ENCODE measurements around the gene WDR38. TPM values are rescaled to one million over a fixed set of nuclear protein-coding genes. Genes with fewer than 3 reads are reported as not detected.

WDR38 gene
- total and polyA plus RNA-seq, 2 of the 4 experiments (the other 2 are of a cell fraction): not detected

DNA sequence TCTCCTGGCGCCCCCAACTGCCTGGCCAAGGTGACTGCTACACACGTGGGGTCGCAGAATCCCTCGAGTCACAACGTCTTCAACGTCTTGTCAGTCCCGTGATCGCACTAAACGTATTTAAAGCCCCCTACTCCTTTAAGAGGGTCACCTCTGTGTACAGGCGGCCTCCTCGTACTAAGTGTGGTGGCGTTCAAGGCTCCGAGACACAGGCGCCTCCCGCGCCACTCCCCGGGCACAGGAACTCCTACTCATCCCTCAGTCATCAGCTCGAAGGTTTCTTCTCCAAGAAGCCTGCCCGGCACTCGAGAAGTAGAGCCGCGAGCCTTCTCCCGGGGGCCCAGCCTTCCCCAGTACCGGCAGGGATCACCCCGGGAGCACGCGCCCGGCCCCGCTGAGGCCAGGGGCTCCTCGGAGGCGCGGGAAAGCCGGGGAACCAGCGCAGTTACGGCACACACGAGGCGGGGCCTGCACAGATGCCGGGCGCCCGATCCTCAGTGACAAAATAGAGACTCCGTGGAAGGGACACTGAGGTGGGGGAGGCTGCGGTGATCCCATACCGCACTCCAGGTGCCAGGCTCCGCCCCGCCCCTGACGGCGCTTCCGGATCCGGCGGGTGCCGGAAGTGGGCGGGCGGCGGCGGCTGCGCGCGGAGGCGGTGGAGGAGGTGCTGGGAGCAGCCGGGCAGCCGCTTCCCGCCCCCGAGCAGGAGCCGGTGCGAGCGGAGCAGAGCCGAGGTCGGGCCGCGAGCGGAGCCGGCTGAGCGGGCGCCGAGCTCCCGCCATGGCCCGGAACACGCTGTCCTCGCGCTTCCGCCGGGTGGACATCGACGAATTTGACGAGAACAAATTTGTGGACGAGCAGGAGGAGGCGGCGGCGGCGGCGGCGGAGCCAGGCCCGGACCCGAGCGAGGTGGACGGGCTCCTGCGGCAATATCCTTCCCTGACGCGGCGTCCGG lies 15.5 kb downstream of the WDR38 start:
- Histone ChIP-seq H3K27ac (ENCODE audit: insufficient read depth, low read length) (peak overlapping the region; percentile 94), H2AK5ac (ENCODE audit: low read depth, low read length) (peak overlapping the region; percentile 93), H2AFZ (replicated peaks; ENCODE audit: low read length, poor library complexity) (peak overlapping the region; percentile 93), H4K20me1 (ENCODE audit: insufficient read depth, low read length) (peaks cover 38% of the 10 kb centered on the region), H2BK120ac (ENCODE audit: low read depth, low read length) (peak overlapping the region; percentile 61; the same call in 1 of the 2 replicates), H3K79me1 (ENCODE audit: low read depth in 1 of 2, low read length in 2 of 2) (peaks cover 6 to 58% of the 10 kb centered on the region in 2 experiments; a peak in 3 of 4 replicates), H4K8ac (ENCODE audit: low read depth in 2 of 2, low read length in 2 of 2) (peak overlapping the region; percentile 90), H3K4me1 (ENCODE audit: control insufficient read depth, insufficient read depth, low read length) (peaks cover 22% of the 10 kb centered on the region), H2BK5ac (ENCODE audit: low read depth, low read length, poor library complexity, severe bottlenecking) (peak overlapping the region; percentile 86), H3K56ac (ENCODE audit: extremely low read depth, insufficient read depth, low read length) (peak overlapping the region; percentile 86), H3K4me3 (ENCODE audit: insufficient read depth, low read depth, low read length) (peak overlapping the region; percentile 69), H2AK9ac (replicated peaks; ENCODE audit: low read depth, low read length, poor library complexity) (peak overlapping the region; percentile 99), H3K9me1 (ENCODE audit: insufficient read depth, low read length) (peaks cover 16% of the 10 kb centered on the region; the same call in 1 of the 2 replicates), H3K4me2 (ENCODE audit: low read depth, low read length) (peak overlapping the region; percentile 98), H3K9me3 (ENCODE audit: control insufficient read depth, insufficient read depth, low read length) (no peaks in the 10 kb centered on the region), H4K91ac (ENCODE audit: insufficient read depth, low read depth, low read length) (peak overlapping the region; percentile 86), H3K18ac (ENCODE audit: low read depth, low read length) (no peak overlapping the region), H3K9ac (ENCODE audit: low read depth, low read length) (peak overlapping the region; percentile 98), H3K4ac (ENCODE audit: low read depth, low read length) (peak overlapping the region; percentile 98), H3K36me3 (ENCODE audit: control insufficient read depth, insufficient read depth, low read length) (peaks cover 17% of the 10 kb centered on the region), H3K14ac (replicated peaks; ENCODE audit: low read depth, low read length) (peak overlapping the region; percentile 97), H3K23ac (ENCODE audit: low read depth, low read length) (peak overlapping the region; percentile 99), H2BK20ac (ENCODE audit: low read depth, low read length) (no peak overlapping the region), H2BK15ac (ENCODE audit: low read depth, low read length) (no peak overlapping the region), H4K5ac (ENCODE audit: low read depth, low read length) (peak overlapping the region; percentile 5), H3K27me3 (ENCODE audit: control insufficient read depth, insufficient read depth, low read length) (no peaks in the 10 kb centered on the region)
- 1% methylated on average over 35 of the region's 101 CpGs; no CpG with 5 or more reads in 1 of the 2 experiments for WGBS, 2 experiments (ENCODE audit: extremely low coverage in 2 of 2, insufficient read length in 1 of 2)
- DNase-seq: peak; percentile 71
- TSS peak; percentile 96 for BruUV-seq (replicated peaks)
- ATAC-seq (ENCODE audit: low read depth): peak; percentile 84
- dilution Hi-C loops (cut with HindIII; ENCODE audit: low sequenced_read_pairs, unreplicated experiment): no loop called here
- ChIA-PET POLR2A (ENCODE audit: unreplicated experiment) (no interaction called here), CTCF (no interaction called here)
- in situ Hi-C loops (cut with MboI; ENCODE audit: low sequenced_read_pairs): loop anchor here (10.0 kb wide), 1 partner anchor 276 kb away; the partner anchor contains the start of gene SCAI
- intact Hi-C loops (cut with micrococcal nuclease): loop anchor here (5.0 kb wide), 1 partner anchor 504 kb away; no protein-coding TSS in a partner anchor
- TF ChIP-seq, protein P1, sequence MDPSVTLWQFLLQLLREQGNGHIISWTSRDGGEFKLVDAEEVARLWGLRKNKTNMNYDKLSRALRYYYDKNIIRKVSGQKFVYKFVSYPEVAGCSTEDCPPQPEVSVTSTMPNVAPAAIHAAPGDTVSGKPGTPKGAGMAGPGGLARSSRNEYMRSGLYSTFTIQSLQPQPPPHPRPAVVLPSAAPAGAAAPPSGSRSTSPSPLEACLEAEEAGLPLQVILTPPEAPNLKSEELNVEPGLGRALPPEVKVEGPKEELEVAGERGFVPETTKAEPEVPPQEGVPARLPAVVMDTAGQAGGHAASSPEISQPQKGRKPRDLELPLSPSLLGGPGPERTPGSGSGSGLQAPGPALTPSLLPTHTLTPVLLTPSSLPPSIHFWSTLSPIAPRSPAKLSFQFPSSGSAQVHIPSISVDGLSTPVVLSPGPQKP (IDR thresholded peaks at IDR 0.05; ENCODE audit: borderline replicate concordance, low read depth, low read length): no peak; the same call in 1 of the 2 replicates
- peak; percentile 70 for TF ChIP-seq MXI1 (IDR thresholded peaks at IDR 0.05; ENCODE audit: borderline replicate concordance, low read depth, low read length)
- TF ChIP-seq RCOR1 (IDR thresholded peaks at IDR 0.05; ENCODE audit: insufficient replicate concordance, low read length): no peak
- TF ChIP-seq USF2 (IDR thresholded peaks at IDR 0.05; ENCODE audit: low read depth, low read length): no peak
- TF ChIP-seq MAFK (IDR thresholded peaks at IDR 0.05; ENCODE audit: low read depth, low read length): no peak
- no peak for TF ChIP-seq SMC3 (IDR thresholded peaks at IDR 0.05; ENCODE audit: low read depth, low read length)
- peak; percentile 89; the same call in 1 of the 2 replicates for TF ChIP-seq MAZ (IDR thresholded peaks at IDR 0.05; ENCODE audit: borderline replicate concordance, low read depth, low read length)
- no peak for TF ChIP-seq RAD21 (IDR thresholded peaks at IDR 0.05; ENCODE audit: low read length)
- TF ChIP-seq CEBPB (IDR thresholded peaks at IDR 0.05; ENCODE audit: low read depth, low read length): no peak
- TF ChIP-seq, protein P2, sequence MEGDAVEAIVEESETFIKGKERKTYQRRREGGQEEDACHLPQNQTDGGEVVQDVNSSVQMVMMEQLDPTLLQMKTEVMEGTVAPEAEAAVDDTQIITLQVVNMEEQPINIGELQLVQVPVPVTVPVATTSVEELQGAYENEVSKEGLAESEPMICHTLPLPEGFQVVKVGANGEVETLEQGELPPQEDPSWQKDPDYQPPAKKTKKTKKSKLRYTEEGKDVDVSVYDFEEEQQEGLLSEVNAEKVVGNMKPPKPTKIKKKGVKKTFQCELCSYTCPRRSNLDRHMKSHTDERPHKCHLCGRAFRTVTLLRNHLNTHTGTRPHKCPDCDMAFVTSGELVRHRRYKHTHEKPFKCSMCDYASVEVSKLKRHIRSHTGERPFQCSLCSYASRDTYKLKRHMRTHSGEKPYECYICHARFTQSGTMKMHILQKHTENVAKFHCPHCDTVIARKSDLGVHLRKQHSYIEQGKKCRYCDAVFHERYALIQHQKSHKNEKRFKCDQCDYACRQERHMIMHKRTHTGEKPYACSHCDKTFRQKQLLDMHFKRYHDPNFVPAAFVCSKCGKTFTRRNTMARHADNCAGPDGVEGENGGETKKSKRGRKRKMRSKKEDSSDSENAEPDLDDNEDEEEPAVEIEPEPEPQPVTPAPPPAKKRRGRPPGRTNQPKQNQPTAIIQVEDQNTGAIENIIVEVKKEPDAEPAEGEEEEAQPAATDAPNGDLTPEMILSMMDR (conservative IDR thresholded peaks at IDR 0.05; ENCODE audit: low read depth, low read length): peak; percentile 31; the same call in 1 of the 2 replicates
- TF ChIP-seq RFX5 (IDR thresholded peaks at IDR 0.05; ENCODE audit: low read depth, low read length): no peak
- TF ChIP-seq NFE2L2 (IDR thresholded peaks at IDR 0.05; ENCODE audit: low read depth, low read length): no peak

Data from IMR-90 (cell line).